GM19099 (cell line): ENCODE data around the gene RCE1.

Experiments
- POLR2A ChIP-seq: IDR thresholded peaks from 3 replicates; pipeline ENCODE4 v1.6.1; 2011; ENCODE audit warnings: low read depth; ENCODE audit not compliant: insufficient read length; ENCODE audit errors: extremely low read depth

The RCE1 gene

DNA sequence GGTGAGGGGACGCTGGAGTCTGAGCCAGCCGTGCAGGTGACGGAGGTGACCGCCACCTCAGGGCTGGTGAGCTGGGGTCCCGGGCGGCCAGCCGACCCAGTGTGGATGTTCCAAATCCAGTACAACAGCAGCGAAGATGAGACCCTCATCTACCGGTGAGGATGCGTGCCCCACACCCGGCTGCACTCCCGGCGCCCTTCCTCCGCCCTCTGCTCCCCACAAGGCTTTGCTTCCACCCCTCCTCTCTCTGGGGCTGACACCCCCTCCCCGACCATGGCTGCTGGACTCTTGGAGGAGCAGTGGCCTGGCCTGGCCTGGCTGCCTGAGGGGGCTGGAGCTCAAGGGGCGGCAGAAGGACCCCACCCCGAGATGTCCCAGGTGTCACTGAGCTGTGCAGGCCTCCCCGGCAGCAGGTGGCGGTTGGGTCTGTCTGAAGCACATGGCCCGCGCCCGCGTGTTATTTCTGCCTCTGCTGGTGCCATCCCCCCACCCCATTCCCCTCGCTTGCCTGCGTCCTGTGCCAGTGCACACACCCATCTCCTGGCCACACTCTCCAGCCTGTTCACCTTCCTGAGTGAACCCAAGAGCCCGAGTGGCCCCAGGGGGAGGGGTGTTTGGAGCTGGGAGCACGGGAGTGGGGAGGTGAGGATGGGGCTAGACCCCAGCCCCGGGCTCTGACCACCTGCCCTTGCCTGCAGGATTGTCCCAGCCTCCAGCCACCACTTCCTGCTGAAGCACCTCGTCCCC is 15.9 kb downstream of the RCE1 start:
- TF ChIP-seq POLR2A: no peak

DNA sequence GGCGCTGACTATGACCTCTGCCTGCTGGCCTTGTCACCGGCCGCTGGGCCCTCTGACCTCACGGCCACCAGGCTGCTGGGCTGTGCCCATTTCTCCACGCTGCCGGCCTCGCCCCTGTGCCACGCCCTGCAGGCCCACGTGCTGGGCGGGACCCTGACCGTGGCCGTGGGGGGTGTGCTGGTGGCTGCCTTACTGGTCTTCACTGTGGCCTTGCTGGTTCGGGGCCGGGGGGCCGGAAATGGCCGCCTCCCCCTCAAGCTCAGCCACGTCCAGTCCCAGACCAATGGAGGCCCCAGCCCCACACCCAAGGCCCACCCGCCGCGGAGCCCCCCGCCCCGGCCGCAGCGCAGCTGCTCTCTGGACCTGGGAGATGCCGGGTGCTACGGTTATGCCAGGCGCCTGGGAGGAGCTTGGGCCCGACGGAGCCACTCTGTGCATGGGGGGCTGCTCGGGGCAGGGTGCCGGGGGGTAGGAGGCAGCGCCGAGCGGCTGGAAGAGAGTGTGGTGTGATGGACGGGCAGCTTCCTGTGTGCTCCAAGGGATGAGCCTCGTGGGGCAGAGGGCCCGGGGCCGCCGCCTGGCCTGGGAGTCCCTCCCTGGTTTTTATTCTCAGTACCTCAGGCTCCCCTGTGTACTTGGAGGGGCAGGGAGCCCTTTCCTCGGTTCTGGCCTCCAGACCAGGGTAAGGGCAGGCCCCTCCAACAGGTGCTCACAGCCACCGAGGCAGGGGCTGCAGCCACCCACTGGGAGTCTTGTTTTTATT is 16.6 kb downstream of the RCE1 start:
- no peak for TF ChIP-seq POLR2A

DNA sequence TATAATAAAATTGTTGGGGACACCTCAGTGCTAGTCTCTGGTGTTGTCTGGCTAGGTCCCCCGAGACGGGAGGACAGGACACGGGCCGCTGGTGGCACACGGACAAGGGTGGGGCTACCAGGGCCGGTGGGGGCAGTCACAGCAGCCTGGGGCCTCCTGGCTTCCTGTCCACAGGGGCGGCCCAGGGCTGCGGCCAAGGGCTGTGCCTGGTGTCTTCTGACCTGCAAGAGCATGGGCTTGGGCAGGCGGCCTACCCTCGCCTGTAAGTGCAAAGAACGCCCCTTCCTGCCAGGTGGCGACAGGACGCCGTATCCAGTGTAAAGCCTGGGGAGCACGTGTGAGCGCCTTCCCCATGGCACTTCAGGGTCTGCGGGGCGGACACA is 17.2 kb downstream of the RCE1 start:
- no peak for TF ChIP-seq POLR2A

DNA sequence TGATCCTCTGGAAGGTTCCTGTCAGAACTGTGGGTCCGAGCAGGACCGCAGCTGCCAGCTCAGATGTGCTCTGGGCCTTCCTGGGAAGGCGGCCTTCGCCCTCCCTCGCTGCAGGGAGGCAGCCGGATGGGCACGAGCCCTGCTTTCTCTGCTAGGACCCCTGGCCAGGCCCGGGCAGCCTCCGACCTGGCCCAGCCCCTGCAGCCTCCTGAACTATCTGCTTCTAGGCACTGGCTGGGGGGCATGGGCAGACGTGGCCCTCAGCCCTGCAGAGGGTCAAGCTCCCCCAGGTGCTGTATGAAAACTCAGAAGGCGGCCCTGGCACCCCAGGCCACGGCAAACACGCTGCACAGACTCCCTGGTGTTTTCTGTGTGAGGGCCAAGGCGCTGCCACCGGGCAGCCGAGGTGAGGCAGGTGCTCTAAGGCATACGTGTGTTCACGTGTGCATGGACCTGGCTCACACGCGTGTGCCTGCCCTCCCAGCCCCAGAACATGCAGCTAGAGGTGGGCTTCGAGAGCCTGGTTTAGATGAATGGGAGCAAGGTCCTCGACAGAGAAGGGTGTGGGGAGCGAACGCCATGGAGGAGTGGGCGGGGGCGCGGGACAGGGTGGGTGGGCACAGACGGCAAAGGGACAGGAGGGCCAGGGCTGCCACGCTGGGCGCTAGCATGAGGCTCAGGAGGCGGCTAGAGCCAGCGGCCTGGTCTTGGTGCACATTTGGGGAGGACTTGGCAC is 18.0 kb downstream of the RCE1 start:
- TF ChIP-seq POLR2A: no peak

DNA sequence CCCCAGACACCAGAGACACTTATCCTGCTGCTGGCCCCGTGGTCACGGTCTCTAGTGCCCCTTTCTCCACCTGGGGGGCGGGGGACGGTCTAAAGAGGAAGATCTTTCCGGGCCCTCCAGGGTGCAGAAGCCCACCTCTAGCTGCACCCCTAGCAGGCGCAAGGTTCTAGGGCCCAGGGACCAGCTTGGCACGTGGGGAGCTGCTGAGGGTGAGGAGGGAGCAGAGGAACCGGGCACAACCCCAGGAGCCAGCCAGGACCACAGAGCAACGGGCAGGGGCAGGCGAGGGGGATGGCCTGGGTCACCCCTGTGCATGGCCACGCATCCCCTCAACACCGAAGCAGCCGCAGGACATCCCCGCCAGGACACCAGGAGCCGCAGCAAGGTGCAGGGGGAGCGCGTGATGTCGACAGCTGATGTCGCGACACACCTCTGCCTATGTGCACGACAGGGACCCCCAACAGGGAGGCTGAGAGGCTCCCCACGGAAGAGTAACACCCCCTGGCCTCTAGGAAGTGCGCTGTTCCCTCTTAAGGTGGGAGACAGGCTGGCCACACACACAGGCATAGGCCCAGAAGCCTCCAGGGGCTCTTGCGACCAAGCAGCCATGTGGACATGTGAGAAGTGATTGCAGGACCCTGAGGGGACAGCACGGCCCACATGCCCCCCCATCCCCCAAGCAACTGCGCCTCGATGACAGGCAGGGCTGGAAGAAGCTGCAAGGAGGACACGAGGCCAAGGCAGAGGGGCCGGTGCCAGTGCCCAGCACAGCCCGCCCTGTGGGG is 18.7 kb downstream of the RCE1 start:
- TF ChIP-seq POLR2A: no peak

DNA sequence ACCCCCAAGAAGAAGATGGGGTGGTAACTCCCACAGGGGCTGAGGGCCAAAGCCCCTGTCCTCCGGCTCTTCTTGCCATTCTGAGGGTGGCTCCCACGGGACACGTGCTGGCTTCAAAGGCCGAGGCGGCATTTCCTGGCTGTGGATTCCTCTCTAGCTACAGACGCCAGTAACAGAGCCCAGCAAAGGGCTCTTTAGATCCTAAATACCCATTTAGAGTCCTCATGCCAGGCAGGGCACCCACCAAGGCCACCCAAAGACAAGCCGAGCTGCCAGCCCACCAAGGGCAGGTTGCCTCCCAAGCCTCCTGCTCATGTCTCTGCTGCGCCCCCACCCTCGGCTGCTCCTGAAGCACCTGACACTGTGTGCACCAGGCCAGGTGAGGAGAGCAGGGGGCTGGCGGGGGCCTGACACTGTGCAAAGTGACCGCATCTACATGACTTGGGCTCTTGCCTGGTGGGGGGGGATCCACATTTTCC is 19.4 kb downstream of the RCE1 start:
- TF ChIP-seq POLR2A: no peak

DNA sequence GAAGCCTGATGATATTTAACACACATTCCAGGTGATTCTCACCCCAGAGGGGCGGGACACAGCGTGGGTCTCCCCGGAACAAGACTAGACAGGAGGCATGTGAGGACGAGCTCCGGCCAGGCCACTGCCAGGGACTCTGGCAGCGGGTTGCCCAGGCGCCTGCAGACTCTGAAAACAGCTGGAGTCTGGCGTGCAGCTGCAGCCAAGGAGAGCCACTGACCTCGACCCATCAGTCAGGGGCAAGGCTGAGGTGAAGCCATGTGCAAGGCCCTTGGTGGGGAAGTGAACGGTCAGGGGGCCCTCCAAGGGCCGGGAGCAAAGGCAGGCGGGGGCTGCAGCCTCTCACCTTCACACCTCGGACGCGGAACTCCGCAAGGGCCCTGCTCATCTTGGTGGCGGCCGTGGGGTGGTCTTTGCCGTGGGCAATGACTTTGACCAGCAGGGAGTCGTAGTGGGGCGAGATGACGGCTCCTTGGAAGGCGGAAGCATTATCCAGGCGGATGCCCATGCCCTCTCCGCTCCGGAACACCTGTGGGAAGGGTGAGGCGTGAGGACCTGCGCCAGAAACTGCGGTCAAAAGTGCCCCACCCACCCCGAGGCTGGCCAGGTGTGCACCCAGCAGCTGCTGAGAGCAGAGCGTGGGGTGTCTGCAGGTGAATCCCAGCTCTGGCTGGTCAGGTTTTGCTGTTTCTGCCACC is 20.3 kb downstream of the RCE1 start:
- no peak for TF ChIP-seq POLR2A

DNA sequence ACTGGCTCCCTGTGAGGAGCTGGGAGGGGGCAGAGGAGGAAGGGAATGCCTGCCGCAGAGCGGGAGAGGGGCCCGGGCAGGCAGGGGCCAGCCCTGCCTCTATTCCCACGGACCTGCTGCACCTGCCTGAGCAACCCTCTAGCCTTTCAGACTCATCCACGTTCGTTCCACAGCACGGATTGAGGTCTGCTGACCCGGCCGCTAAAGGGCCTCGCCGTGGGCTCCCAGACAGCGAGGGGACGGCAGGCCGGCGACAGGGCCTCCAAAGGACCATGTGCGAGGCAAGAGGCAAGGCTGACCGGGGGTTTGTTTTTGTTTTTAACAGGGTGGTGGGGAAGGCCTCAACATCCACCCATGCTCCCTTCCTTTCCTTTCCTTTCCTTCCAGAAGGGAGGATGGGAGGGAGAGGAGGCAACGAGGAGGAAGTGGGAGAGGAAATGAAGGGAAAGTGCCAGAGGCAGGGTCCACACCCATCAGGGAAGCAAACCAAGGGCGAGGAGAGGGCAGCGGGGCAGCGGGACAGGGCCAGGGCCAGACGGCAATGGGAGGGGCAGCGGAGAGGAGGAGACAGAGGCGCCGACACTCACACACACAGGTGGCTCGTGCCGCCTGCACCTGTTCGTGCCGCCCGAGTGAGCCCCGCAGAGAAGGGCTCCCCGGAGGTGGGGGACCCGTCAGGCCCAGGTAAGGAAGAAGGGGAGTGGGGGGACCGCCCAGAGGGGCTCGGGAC is 21.1 kb downstream of the RCE1 start:
- no peak for TF ChIP-seq POLR2A

DNA sequence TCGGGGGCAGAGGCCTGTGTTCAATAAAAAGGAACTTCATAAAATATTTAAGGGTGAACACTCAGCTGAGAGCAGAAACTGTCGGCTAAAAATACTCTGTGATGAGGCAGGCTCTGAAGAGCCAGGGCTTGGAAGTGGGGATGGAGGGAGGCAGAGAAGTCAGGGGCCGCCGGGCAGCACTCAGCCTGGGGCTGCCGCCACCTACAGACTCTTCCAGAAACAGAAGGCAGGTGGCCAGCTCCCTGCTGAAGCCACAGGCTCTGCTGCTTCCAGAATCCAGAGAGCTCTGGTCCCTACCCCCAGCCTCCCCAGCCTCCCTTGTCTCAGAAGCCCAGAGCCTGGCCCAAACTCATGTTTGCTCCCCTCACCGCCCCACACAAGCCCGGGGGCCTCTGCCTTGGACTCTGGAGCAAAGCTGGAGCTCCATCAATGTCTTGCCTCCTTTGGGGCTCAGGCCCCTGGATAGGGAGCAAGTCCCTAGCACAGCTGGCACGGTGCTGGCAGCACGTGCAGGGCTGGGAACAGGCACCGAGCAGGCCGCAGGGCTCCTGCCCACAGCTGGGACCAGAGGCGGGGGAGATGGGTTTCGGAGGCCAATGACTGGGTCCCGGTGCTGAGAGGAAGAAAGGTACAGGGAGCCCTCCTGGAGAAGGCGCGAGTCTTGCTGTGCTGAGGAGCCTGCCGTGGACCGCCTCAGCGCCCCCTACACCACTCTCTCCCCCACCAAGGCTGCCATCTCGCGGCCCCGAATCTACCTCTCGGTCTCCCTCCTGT is 21.9 kb downstream of the RCE1 start:
- no peak for TF ChIP-seq POLR2A

DNA sequence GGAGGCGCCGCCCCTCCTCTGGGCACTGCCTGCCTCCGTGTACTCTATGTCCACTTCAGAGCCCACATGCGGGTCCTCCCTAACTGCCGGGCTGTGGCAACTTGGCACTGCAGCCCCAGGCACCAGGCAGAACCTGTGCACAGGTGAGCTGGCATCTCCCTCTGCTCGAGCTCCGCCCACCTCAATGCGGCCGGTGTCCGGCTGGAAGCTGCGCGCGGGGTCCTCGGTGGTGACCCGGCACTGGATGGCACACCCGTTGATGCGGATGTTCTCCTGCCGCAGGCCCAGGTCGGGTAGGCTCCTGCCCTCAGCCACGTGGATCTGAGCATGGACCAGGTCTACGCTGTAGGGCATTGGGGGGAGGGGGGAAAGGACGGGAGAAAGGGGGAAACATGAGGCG is 22.8 kb downstream of the RCE1 start:
- TF ChIP-seq POLR2A: no peak

DNA sequence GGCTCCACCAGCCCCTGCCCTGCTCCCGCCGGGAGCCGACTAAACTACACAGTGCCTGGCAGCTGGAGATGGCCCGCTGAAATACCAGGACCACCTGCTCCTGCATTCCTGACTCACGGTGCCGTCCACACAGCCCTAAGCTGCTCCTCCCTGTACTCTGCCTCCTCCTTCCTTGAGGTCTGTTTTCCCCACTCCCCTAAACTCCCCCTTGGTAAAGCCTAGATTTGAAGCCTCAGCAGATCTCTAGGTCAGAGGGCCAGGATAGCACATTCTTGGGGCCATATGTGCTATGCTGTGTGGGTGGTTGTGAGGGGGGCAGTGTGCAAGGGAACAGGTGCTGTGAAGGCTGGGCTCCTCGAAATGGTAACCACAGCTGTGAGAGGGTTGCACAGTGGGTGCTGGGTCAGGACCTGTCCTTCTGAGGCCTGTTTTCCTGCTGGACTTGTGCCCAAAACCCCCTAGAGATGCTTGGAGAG is 23.3 kb downstream of the RCE1 start:
- TF ChIP-seq POLR2A: no peak

DNA sequence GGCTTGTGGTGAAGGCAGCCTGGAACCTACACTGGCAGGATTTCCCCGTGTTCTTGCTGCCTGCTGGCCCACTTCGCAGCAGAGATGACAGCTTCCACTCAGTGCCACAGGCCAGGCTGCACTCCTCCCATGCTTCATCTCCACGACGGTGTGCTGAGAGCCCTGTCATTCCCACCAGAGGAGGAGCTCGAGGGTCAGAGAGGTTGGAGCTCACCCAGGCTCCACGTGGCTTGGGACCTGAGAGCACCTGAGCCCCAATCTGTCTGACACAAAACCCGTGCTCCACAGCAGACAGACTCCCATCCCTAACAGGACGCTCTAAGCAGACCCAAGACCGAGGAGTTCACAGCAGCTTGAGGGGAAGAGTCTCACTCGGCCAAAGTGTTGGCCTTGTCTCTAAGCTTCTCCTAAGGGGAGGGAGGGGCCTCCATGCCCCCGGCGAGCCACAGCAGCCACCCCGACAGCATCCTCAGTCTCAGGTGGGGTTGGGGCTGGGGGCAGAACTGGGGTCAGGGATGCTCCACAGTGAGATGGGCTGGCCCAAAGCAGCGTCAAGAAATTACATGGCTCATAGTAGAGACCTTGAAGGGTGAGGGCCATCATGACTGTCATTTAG is 24.3 kb downstream of the RCE1 start:
- no peak for TF ChIP-seq POLR2A
